Measurements from ENCODE around the gene C13orf46. TPM values are rescaled to one million over a fixed set of nuclear protein-coding genes. Genes with fewer than 3 reads are reported as not detected.

C13orf46 gene
- total RNA-seq, 1 experiment from 2014 or later, result 0.12 TPM

DNA sequence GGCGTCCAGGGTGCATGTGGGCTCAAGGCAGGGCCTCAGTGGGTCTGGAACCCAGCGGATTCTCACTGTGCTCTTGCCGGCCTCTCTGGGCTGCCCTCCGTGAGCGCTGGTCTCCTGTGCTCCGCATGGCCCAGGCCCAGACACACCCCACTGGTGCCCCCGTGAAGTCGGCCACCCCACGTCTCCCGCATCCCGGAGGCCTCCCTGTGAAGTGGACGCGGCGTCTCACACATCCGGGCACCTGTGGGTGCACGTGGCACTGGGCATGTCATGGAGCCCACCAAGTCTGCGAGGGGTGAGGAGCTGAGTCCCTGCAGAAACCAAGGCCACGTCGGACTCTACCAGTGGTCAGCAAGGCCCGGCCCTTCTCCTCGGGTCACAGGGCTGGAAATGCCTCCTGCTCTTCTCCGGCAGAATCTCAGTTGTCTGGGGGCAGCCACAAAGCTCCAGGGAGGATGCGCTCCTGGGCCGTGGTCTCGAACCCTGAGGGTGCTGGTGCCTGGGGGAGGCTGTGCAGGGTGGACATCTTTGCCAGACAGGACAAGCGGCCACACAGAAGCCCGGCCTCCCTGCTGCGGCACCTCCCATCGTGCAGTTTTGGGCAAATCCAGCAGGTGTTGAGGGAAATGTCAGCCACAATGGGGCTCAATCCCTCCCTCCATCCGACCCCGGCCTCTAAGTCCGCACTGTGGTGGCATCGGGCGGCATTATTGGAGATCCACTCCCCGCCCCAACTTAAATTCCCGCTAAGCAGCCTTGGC is 2.2 kb downstream of the C13orf46 start:
- no peak for DNase-seq (ENCODE audit: low spot score)

DNA sequence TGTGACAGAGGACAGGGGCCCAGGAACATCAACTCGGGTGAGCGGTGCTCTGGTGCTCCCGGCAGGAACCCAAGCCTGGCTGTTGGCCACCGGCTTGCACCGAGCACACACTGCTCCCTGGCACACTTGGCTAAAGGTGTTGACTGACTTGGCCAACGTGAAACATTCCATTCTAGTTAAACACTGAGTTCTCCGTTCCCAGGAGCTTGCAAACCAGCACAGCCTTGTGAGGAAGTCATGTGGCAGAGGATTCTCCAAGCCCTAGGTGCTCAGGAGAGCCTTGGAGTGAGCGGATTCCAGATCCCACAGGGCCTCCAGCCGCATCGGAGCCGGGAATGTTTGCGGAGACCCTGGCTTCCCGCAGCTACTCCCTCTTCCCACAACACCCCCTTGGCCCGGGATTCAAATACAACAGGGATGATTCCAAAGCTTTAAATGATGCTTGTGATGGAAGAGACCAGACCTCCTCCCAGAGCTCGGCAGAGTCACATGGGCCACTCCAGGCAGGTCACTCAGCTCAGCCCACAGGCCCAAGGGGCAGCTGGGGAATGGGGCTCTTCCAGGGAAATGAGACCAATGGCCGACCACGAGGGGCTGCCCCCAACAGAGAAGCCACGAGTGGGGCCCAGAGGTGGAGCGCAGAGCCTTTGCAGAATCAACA is 2.9 kb downstream of the C13orf46 start:
- no peak for DNase-seq (ENCODE audit: low spot score)

DNA sequence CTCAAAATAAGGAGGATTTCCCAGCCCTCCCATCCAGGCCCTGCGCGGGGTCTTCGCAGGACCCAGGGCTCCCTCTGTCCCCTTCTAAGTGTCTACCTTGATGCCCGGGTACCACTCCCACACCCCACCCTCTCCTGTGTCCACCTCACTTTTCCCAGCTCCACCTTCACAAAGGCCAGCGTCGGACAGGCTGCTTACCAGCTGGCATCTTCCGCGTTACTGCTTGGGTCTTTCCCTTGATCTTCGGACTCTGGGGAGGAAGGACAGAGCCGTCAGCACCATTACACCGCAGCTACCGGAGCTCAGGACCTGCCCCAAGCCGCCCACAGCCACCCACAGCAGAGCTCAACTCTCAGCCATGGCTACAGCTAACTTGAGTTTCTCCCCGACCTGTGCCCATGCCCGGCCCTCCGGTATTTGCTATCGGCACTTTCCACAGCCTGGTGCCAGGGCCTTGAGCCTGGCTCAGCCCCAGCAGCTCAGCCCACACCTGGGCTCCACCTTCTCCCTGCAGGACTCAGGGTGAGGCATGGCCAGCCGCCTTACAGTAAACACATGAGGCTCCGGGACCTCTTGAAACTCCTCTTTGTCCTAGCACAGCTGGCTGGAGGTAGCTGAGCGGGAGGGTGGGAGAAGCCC is 3.8 kb downstream of the C13orf46 start:
- DNase-seq (ENCODE audit: low spot score), result no peak

DNA sequence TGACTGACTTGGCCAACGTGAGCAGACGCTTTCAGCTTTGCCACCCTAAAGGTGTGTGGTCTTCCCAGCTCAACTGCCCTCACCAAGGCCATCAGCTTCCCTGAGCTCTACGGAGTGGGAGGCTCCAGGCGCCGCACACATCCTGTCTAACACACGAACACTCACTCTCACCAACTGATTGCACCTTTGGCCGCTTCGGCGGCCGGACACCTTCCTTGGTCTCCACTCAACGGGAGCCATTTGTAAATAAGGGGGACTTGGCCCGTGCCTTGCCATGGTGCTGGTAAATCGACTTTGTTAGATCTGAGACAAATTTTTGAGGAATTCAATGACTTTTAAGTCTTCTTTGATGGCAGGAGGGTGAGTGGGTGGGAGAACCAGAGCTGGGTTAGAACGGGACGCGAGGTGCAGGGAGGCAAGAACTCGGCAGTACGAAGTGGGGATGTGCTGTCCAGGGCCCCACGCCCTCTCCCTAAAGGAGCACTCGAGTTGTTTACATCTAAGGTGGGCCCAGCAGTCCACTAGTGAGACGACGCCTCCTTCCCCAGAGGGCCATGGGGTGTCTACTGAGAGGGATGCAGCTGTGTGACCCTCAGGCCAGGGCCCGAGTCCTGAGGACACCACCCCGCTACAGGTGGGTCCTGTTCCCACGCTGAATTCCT is 4.4 kb downstream of the C13orf46 start:
- DNase-seq (ENCODE audit: low spot score), result no peak

DNA sequence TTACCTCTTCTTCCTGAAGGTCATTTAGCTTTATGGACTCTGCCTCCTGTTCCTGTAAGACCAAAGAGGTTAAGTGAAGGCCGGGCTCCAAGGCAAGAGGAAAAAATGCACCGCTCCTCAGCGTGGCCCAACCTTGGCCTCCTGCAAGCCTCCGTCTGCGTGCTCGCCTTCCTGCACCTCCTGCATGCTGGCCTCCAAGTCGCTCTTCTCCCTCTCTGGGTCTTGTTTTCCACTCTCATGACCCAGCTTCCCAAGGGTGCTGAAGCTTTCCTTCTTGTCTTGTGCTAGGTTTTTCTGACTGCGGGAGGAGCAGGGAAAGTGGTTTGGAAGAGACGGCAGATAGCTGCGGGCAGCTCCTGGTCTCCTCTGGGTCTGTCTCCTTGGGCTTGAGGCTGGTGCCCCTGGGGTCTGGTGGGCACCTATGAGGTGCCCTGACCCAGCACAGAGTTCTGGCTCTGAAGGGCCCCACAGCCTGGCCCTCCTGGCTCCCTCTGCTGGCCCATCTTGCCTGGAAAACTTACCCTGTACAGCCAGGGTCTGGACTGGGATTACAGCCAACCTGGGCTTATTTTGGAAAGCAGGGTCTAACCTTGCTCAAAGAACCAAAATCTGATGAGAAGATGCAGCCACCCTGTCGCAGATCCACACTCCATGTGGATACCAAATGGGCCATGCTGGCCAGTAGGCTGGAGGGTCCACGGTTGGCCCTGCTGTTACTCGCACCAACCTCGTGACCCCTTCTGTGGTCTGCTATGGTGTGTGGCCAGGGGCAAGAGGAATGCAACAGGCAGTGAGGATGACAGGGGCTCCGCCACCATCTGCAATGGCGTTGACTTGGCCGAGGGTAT is 5.2 kb downstream of the C13orf46 start:
- no peak for DNase-seq (ENCODE audit: low spot score)

DNA sequence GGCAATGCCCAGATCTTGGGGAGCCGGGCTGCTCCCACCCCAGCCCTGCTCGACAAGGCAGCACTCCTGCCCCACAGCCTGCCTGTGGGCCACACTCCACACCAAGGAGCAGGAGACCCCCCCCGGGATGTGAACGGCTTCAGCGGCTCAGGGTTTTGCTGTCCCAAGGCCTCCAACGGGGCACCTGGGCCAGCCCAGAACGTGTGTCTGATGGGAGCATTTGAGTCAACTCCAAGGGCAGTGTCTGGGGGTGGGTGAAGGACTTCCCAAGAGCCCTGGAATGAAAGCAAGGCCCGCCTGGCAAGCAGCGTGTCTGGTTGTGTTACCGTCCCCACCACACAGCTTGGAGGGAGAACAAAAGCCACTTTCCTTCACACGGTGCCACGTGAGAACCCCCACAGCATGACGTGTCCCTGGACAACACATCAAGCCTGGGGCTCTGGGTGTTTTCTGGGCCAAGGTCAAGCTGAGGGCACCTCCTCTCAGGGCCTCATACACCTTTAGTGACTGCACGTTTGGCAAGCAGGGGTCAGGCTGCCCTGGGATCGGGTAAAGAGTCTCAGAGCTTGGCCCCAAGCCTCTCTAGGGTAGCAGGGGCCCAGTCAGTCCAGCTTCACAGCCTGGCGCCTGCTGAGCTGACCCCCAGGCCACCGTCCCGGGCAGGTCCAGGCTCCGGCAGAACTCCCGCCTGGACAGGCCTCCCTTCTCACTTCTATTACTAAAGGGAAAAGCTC is 6.0 kb downstream of the C13orf46 start:
- DNase-seq (ENCODE audit: low spot score), result no peak

DNA sequence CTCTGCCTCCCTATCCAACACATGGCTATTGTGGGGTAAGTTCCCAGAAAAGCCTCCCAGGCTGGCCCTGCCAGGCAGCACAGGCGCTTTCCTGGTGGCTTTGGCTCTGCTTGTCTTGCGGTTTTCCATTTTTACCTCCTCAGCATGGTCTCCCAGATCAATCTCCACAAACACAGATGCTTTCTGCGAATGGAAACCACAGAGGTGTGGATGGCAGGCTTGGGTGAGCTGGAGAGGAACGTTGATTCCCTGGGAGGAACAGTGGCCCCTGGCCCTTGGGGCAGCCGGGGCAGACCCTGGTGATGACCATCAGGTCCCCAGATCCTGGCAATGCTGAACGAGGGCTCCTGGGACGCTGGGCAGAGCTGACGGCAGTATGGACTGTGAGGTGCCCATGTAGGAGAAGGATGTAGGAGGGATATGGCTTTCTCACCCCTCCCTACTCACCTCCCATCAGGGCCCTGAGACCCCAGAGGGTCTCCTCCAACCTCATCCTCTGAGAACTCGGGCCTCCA is 6.6 kb downstream of the C13orf46 start:
- DNase-seq (ENCODE audit: low spot score), result no peak

DNA sequence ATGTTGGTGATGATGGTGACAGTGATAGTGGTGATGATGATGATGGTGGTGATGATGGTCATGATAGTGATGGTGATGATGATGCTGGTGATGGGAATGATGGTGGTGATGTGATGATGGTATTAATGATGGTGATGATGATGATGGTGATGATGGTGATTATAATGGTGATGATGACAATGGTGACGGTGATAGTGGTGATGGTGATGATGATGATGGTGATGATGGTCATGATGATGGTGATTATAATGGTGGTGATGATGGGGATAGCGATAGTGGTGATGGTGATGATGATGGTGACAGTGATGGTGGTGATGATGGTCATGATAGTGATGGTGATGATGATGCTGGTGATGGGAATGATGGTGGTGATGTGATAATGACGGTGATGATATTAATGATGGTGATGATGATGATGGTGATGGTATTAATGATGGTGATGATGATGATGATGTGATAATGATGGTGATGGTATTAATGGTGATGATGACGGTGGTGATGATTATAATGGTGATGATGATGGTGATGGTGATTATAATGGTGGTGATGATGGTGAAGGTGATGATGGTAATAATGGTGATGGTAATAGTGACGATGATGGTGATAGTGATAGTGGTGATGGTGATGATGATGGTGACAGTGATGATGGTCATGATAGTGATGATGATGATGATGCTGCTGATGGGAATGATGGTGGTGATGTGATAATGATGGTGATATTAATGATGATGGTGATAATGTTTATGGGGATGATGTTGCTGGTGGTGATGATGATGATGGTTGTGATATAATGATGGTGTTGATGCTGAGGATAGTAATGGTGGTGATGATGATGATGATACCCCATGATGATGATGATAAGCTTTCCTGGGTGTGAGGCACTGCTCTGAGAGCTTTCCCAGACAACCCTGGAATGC is 7.7 kb downstream of the C13orf46 start:
- no peak for DNase-seq (ENCODE audit: low spot score)

DNA sequence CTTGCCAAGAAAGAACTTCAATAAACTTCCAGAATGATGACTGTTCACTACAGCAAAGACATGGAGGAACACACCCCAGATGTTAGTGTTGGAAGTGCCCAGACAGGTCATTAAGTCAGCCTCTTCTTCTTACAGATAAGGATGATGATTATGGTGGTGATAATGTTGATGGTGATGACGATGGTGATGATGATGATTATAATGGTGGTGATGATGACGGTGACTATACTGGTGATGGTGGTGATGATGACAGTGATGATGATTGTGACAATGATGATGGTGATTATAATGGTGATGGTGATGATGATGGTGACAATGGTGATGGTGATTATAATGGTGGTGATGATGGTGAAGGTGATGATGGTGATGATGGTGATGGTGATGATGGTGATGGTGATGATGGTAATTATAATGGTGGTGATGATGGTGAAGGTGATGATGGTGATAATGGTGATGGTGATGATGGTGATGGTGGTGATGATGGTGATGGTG is 8.4 kb downstream of the C13orf46 start:
- DNase-seq (ENCODE audit: low spot score), result no peak

DNA sequence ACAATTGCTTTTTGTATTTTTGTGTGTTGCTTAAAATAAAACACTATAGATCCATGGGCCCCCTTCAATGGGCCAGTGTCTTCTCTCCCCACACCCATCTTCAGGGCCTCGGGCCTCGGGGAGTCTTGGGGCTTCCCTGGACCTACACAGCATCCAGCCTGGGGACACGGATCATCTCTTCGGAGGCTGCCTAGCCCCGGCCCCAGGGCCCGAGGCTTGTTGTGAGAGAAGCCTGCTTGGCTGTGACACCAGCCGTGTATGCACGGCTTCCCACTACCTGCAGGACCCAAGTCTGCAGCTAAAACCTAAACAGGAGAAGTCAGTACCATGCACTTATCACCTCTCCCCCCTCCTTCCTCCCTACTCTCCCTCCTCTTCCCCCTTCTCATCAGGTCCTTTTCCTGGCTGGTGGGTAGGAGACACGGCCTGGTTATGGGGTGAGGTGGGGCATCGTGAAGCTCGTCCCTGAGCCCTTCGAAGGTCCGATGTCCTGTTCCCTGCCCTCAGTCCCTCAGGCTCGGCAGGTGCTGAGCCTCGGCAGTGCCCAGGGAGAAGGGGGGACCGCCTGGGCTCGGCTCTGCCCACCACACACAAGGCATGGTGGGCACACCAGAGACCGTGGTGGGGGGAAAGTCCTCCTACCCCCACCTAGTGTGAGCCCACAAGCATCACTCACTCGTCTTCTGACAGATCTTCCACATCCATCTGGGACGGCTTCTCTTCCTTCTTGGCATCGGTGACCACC is 9.5 kb downstream of the C13orf46 start:
- no peak for DNase-seq (ENCODE audit: low spot score)

DNA sequence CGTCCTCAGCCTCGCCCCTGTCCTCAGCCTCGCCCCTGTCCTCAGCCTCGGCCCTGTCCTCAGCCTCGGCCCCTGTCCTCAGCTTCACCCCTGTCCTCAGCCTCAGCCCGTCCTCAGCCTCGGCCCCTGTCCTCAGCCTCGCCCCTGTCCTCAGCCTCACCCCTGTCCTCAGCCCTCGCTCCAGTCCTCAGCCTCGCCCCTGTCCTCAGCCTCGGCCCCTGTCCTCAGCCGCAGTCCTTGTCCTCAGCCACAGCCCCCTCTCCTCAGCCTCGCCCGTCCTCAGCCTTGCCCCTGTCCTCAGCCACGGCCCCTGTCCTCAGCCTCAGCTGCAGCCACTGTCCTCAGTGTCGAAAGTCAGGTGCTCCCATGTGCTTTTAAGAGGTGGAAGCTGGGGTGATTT is 10.5 kb downstream of the C13orf46 start:
- no peak for DNase-seq (ENCODE audit: low spot score)

DNA sequence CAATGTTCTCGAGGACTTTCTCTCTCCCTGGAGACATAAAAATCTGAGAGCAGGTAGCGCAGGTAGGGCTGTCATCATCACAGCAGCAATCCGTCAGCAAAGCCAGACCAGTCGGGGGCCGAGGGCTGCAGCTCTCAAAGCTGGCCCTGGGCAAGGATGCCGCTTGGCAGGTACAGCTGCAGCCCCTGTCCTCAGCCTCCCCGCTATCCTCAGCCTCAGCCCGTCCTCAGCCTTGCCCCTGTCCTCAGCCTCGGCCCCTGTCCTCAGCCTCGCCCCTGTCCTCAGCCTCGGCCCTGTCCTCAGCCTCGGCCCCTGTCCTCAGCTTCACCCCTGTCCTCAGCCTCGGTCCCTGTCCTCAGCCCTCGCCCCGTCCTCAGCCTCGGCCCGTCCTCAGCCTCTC is 10.9 kb downstream of the C13orf46 start:
- DNase-seq (ENCODE audit: low spot score), result no peak

DNA sequence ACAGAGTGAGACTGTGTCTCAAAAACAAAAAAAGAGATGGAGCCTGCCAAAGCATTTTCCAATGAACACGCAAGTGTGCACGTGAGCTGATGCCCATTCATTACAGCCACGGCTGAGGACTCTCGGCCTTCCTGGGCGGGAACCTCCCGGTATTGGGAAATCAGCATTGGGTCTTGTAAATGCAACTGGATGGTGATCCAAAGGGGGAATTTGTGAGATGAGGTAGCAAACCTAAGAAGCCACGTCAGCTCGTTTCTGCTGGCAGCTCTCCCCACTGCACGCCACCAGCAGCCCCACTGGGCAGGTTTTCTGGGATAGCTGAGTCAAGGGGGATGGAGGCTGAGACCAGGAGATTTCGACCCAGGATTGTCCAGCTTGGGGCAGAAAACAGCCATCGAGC is 11.5 kb downstream of the C13orf46 start:
- DNase-seq (ENCODE audit: low spot score), result no peak

DNA sequence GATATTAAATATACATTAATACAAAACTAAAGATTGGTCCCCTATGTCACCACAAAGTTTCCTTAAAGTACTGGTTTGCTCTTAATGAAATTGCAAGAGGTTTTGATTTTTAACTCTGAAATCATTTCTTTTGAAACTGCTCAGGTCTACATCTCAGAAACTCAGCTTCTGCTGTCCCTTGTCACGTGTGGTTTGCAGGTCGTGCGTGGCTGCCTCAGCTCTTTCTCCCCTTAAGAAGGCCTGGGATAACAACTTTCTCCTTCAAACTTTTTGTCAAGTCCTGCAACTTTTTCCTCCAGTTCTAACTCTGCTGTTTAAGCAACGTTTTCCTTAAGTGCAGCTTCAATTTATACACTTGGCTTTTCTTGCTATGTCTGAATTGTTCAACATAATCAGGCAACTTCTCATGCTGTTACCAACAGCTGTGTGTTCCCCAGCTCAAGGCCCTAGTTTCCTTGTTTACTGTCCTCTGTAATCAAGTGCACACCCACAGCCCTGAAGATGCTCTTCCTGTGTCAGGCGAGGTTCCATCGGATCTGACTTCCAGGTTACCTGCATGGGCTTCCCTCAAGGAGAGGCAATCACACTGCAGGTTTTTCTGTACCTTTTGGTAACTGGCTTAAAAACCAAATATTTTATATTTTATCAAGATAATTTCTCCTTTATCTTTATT is 13.5 kb downstream of the C13orf46 start:
- no peak for DNase-seq (ENCODE audit: low spot score)

DNA sequence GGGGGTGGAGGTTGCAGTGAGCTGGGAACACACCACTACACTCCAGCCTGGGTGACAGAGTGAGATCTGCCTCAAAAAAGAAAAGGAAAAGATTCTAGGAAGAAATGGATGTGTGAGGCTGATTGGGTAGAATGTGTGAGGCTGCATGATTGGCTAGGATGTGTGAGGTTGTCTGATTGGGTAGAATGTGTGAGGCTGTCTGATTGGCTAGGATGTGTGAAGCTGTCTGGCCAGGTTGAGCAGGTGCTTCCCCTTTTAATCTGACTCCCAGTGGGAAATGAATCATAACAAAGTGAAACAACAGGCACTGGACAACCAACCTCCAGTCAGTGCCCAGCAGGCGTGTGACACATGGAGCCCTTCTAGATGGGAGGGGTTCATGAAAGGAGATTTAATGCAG is 14.7 kb downstream of the C13orf46 start:
- DNase-seq (ENCODE audit: low spot score), result peak; percentile 43

DNA sequence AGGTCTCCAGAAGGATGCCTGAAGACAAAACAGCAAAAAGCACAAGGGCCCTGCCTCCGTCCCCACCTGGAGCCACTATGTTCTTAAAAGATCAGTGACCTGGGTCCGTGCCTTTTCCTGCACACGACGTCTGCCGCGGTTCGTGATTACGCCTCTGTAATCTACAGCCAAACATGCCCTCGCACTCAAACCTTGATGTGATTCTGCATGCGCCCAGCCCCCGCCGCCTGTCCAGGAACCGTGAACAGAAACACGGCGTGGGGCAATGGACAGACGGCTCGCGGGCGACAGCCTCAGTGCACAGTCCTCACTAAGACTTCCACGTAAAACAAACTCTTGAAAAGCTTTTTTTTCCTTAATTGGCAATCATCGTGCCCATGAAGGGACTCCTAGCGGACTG is 15.5 kb downstream of the C13orf46 start:
- DNase-seq (ENCODE audit: low spot score), result no peak

DNA sequence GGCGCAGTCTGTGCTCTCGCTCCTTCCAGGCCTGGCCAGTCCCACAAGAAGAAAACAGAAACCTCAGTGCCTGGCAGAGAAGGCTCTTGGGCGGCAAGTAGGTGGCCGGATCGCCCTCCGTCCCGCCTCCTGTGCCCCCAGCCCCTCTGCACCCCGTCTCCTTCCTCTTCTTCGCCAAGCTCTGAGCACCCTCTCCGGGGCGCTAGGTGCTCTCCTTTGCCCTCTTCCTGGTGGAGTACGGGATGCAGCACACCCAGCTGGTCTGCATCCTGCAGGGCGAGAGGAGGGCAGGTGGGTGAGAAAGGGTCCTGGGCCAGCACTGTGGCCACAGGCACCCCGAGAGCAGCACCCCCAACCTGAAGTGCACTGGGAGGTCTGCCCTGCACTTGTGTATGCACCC is 17.3 kb downstream of the C13orf46 start:
- DNase-seq (ENCODE audit: low spot score), result no peak

DNA sequence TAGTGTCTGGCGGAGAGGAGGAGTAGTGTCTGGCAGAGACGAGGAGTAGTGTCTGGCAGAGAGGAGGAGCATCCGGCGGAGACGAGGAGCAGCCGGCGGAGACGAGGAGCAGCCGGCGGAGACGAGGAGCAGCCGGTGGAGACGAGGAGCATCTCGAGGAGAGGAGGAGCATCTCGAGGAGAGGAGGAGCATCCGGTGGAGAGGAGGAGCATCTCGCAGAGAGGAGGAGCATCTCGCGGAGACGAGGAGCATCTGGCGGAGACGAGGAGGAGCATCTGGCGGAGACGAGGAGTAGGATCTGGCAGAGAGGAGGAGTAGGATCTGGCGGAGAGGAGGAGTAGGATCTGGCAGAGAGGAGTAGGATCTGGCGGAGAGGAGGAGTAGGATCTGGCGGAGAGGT is 18.2 kb downstream of the C13orf46 start:
- DNase-seq (ENCODE audit: low spot score), result no peak
